GM21786 (cell line): Measurements from ENCODE around the gene CPA4.
"Not testable (repeated sequence)": the region's sequence is repeated elsewhere in the genome, so short reads cannot be mapped to it uniquely, and the experiment has no call there.

Experiments
- ATAC-seq: cut with Tn5 transposase; IDR thresholded peaks from one replicate; pipeline ENCODE4 v1.9.1; 2021; ENCODE audit not compliant: unreplicated experiment

The CPA4 gene

GRCh38 chr7:130299866-130300265 is 6.9 kb downstream of the CPA4 start:
- ATAC-seq: no peak

DNA sequence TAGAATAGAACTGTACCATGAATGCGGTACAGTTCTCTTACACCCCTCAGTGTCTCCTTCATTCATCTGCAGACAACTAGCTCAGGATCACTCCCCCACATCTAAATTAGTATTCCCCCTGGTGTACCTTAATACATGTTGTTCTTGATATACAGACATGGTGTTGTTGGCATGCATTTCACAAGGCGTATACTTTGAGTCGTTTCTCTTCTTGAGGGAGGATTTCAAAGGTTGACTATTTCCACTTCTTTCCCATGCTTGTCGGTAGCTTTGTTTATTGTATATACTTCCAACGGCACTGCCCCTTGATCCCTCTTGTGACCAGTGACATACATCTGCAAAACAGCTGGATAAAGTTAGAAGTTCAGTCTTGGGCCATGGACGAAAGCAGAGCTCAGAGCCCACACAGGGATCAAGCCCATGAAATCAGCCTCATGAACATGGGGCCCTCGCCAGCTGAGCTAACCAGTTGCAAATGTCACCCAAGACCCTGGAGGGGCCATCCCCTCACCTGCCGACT is 8.6 kb downstream of the CPA4 start:
- no peak for ATAC-seq

GRCh38 chr7:130302649-130303048 is 9.7 kb downstream of the CPA4 start:
- ATAC-seq: no peak

DNA sequence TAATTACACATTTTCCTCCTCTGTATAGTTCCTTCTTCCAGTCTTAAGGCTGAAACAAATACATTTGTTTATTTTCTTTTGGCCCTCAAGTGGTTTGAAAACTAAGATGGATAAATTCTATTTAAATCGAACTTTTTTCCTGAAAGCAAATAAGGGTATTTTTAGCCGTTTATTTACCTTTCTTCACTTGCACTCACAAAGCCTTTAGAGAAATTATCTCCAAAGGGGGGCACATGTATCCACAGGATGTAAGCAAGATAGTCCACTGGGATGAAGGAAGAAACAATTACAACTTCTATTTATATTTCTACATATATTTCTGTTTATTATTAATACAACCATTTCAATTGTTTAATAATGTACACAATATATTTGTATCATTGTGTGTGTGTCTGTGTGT is 10.2 kb downstream of the CPA4 start:
- no peak for ATAC-seq

DNA sequence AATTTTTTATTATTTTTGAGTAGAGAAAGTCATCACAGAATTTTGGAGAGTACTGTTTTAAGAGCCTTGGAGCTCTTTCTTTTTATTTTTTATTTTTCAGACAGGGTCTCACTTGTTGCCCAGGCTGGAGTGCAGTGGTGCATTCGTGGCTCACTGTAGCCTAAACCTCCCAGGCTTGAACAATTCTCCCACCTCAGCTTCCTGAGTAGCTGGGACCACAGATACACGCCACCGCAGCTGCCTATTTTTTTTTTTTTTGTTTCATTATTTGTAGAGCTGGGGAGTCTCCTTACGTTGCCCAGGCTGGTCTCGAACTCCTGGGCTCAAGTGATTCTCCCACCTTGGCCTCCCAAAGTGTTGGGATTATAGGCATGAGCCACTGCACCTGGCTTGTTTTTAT is 10.6 kb downstream of the CPA4 start:
- no peak for ATAC-seq

GRCh38 chr7:130303982-130304381 is 11.0 kb downstream of the CPA4 start:
- ATAC-seq: no peak

DNA sequence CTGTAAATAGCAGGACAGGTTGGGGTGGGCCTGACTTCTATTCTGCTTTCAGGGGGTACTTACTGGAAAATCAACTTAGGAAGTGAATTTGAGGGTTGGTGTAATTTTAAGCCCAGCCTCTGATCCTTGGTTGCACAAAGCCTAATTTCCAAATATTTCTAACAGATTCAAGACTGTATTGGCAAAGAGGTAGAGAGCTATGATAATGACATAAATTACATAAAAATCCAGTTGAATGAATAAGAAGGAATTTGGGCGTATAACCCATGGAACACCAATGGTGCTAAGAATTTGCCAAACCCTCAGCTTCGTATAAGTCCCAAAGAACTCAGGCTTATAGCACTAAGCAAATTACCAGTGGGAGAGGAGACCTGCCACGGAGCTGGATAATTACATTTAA is 11.9 kb downstream of the CPA4 start:
- no peak for ATAC-seq

DNA sequence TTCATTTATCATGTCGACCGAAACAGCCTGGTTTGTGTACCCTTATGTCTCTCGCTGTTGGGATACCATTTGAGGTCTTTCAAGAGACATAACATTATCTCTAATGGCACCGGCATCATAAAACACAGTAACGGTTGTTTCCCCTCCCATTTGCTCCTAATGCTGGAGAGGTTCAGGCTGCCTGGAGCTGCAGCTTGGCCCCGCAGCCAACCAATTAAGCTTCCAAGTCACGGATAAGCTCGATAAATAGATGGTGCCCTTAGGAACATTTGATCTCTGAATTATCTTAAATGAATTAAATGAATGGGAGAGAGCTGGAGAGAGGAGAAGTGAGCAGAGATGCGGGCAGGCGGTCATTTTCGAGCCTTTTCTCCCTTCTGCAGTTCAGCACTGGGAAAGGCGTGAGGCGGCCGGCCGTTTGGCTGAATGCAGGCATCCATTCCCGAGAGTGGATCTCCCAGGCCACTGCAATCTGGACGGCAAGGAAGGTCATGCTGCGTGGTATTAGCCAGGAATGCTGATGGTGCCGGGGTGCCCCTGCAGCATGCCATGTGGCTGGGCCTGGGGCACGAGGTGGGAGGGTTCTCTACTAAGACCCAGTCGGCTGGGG is 12.6 kb downstream of the CPA4 start:
- ATAC-seq: no peak

- no peak for ATAC-seq
Observed at GRCh38 chr7:130309986-130310385, 17.0 kb downstream of the CPA4 start.

DNA sequence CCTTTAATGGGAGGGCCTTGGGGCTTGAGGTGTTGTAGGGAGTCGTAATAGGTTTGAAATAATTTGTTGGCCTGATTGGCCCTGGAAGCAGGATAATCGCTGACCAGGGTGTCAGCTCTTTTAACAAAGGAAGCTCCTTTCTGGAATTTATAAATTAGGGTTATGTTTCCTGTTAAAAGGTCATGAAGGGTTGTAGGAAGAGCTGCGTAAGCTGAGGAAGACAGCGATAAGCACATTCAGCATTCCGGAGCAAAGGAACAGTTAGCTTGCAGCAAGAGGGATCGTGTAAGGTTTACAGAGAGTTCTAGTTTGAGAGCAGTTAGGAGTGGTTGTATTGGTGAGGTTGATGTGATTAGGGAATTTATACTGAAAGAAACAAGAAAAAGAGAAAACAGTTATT is 21.3 kb downstream of the CPA4 start:
- ATAC-seq: no peak

- ATAC-seq: no peak
Observed at GRCh38 chr7:130319541-130319940, 26.6 kb downstream of the CPA4 start.

DNA sequence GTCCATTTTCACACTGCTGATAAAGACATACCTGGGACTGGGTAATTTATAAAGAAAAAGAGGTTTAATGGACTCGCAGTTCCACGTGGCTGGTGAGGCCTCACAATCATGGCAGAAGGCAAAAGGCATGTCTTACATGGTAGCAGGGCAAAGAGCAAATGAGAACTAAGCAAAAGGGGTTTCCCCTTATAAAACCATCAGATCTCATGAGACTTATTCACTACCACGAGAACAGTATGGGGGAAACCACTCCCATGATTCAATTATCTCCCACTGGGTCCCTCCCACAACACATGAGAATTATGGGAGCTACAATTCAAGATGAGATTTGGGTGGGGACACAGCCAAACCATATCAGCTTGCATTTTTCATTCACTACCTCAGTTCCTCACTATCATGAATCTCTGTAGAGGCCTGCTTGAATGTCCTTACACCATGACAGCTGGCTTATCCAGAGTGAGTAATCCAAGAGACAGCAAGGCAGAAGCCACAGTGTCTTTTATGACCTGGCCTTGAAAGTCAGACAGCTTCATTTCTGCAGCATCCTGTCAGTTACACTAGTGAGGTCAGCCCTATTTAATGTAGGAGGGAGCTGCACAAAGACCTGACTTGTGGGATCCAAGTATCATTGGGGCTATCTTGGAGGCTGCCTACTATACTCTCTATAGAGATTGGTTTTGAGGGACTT is 28.7 kb downstream of the CPA4 start:
- not testable (repeated sequence) for ATAC-seq

GRCh38 chr7:130322615-130323014 is 29.7 kb downstream of the CPA4 start:
- ATAC-seq: no peak

GRCh38 chr7:130324306-130324943 is 31.5 kb downstream of the CPA4 start:
- no peak for ATAC-seq

- ATAC-seq: no peak
Observed at GRCh38 chr7:130329681-130330080, 36.7 kb downstream of the CPA4 start.

- no peak for ATAC-seq
Observed at GRCh38 chr7:130332259-130333053, 39.5 kb downstream of the CPA4 start.

GRCh38 chr7:130333832-130334231 is 40.9 kb downstream of the CPA4 start:
- no peak for ATAC-seq

- no peak for ATAC-seq
Observed at GRCh38 chr7:130334274-130334673, 41.3 kb downstream of the CPA4 start.

GRCh38 chr7:130337410-130337971 is 44.5 kb downstream of the CPA4 start:
- no peak for ATAC-seq

GRCh38 chr7:130338233-130338632 is 45.3 kb downstream of the CPA4 start:
- no peak for ATAC-seq

- no peak for ATAC-seq
Observed at GRCh38 chr7:130341882-130342281, 48.9 kb downstream of the CPA4 start.
